ENCODE measurements around the gene SPATC1L.

DNA sequence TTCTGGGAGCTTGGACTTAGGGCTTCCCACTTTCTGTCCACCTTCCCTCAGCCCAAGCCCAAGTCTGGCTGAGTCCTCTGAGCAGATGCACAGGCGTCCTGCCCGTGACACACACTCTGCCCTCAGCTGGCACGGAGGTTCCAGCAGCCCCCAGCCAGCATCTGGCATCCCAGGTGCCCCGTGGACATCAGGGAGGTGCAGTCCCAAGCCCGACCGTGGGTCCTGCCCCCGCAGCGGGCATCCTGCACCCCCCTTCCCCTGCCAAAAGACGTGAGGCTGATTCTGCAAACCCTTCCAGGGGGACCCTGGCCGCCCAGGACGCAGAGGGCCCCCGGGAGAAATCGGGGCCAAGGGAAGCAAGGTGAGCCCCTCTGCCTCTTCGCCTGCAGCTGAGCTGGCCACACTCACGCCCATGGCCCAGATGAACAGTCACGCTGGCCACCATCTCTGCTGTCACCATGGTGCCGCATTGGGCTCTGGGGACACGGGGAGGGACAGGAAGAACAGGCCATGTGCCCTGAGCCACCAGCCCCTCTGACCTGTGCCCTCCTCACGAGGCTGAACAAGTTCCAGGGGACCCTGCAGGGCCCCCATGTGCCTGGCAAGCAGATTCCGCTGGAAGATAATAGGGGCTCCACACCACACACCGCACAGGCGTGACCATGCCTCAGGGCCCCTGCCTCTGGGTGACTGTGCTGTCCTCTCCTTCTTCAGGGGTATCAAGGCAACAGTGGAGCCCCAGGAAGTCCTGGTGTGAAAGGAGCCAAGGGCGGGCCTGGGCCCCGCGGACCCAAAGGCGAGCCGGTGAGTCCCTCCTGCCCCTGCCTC lies 65.7 kb downstream of the SPATC1L start:
- no peak for TF ChIP-seq EZH2 (IDR thresholded peaks at IDR 0.05; ENCODE audit: borderline replicate concordance, insufficient read depth, low read depth, low read length, poor library complexity, severe bottlenecking)
- no peak for TF ChIP-seq CTCF (IDR thresholded peaks at IDR 0.05)

Measured in B cell (primary cell).